Naive B cell (primary cell): ENCODE results near the gene JPH2. TPM values are rescaled to one million over a fixed set of nuclear protein-coding genes. Genes with fewer than 3 reads are reported as not detected.

ENCODE experiments used
- ATAC-seq, 2 donors: fragments of 150-1000 bp; cut with Tn5 transposase; 2 replicates each; pipeline ENCODE4 v1.10.0; 2021; ENCODE audit warnings: low read depth in 2 of 2, mild to moderate bottlenecking in 2 of 2, moderate library complexity in 2 of 2
- DNase-seq: peaks from one replicate; pipeline ENCODE4 v3.0.0; 2022
- H3K27ac Mint-ChIP-seq, 6 donors: one replicate each; pipeline ENCODE4 v1.8.0; 2020 to 2022; ENCODE audit warnings: mild to moderate bottlenecking in 6 of 6, mixed read lengths in 6 of 6, moderate library complexity in 5 of 6, inconsistent platforms in 2 of 6
- H3K27me3 Mint-ChIP-seq, 3 donors: one replicate each; pipeline ENCODE4 v1.8.0; 2021 to 2022; ENCODE audit warnings: mixed read lengths in 3 of 3, mild to moderate bottlenecking in 1 of 3
- H3K36me3 Mint-ChIP-seq, 2 donors: one replicate each; pipeline ENCODE4 v1.8.0; 2020 to 2022; ENCODE audit warnings: mixed read lengths in 2 of 2, inconsistent platforms in 1 of 2, mild to moderate bottlenecking in 1 of 2
- H3K4me1 Mint-ChIP-seq, 3 donors: one replicate each; pipeline ENCODE4 v1.8.0; 2020 to 2022; ENCODE audit warnings: mixed read lengths in 3 of 3, inconsistent platforms in 1 of 3, mild to moderate bottlenecking in 1 of 3, moderate library complexity in 1 of 3
- H3K4me3 Mint-ChIP-seq, 8 donors: one replicate each; pipeline ENCODE4 v1.8.0; 2020 to 2022; ENCODE audit warnings: mild to moderate bottlenecking in 8 of 8, mixed read lengths in 8 of 8, moderate library complexity in 8 of 8, inconsistent platforms in 2 of 8
- H3K9me3 Mint-ChIP-seq, 7 donors: one replicate each; pipeline ENCODE4 v1.8.0; 2020 to 2022; ENCODE audit warnings: mixed read lengths in 7 of 7, mild to moderate bottlenecking in 5 of 7, inconsistent platforms in 2 of 7, moderate library complexity in 1 of 7
- polyA plus RNA-seq, 6 donors: library from polyadenylated mRNA; unstranded; fragments of 300-500 nt; fragmentation: Illumina TruSeq; gene quantifications; one replicate each; pipeline ENCODE4 v1.2.3, GENCODE V29; 2021; ENCODE audit warnings: low read depth in 6 of 6

JPH2 gene
- polyA plus RNA-seq, 6 donors from 2014 or later = not detected

DNA sequence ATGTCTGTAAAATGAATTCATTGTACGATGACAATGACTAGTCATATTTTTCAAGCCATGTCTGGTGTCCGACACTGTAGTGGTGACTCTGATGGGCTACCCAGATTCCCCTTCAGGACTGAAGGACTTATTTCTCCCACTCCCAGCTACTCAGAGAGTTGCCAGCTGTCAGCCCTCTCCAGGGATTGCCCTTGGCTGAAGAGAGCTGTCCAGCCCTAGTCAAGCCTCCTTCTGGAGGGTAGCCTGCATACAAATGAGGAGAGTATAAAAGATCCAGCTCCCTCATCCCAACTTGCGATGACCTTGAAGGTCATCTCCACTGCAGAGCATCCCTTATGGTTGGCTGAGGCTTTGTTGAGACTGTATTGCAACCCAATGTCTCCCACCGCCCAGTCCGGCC is 29.9 kb downstream of the JPH2 start:
- no peak overlapping the region for H3K4me3 Mint-ChIP-seq
- no peak overlapping the region for H3K27ac Mint-ChIP-seq
- no peaks in the 10 kb centered on the region for H3K4me1 Mint-ChIP-seq
- H3K27me3 Mint-ChIP-seq = peaks cover 18 to 36% (median 31%) of the 10 kb centered on the region in 3 donors
- peaks cover 0 to 13% of the 10 kb centered on the region in 2 donors for H3K36me3 Mint-ChIP-seq
- DNase-seq (no peak), ATAC-seq (no peak)
- peaks cover 0 to 11% (median 4%) of the 10 kb centered on the region in 7 donors for H3K9me3 Mint-ChIP-seq

DNA sequence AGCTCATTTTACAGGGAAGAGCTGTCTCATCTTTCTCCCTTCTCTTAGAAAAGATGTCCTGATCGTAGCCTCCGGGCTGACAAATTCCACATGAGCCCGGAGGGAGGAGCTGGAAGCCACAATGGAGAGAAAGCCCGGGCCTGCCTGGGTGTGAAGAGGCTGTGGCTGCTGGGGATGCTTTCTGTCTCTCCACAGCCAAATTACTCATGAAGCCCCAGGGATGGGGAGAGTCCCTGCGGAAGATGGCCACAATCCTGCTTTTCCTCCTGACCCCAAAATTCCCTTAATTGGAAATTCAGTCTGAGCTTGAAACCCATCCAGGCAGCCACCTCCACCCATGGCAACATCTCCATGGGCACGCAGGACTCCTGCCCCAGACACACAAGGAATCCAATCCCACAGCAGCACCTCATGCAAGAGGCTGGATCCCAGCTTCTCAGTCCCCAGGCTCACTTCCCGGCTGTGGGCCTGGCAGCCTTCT is 32.4 kb downstream of the JPH2 start:
- Mint-ChIP-seq H3K36me3 (peaks cover 0 to 13% of the 10 kb centered on the region in 2 donors), H3K27ac (no peak overlapping the region), H3K27me3 (peaks cover 15 to 51% (median 42%) of the 10 kb centered on the region in 3 donors), H3K4me1 (no peaks in the 10 kb centered on the region), H3K9me3 (peaks cover 0 to 15% (median 3%) of the 10 kb centered on the region in 7 donors), H3K4me3 (no peak overlapping the region)
- ATAC-seq (no peak), DNase-seq (no peak)

DNA sequence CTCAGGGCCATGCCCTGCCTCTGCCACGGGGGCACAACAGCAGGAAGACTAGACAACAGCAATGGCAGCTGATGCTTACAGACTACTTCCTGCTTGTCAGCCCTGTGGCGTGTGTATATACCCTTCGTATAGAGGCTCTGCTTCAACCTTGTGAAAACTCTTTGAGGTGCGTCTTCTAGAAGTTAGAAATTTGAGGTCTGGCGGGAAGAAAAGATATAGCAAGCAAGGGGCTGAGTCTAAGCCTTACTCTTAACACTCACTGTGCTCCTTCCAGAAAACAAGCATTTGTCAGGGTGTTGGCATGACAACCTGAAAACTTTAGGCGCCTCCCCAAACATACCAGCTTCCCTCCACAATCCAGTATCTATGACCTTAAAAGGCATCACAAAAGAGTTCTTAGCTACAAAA is 33.3 kb downstream of the JPH2 start:
- Mint-ChIP-seq H3K9me3 (peaks cover 0 to 8% (median 0%) of the 10 kb centered on the region in 7 donors), H3K4me1 (no peaks in the 10 kb centered on the region), H3K4me3 (no peak overlapping the region), H3K27ac (no peak overlapping the region), H3K36me3 (peaks cover 0 to 4% of the 10 kb centered on the region in 2 donors), H3K27me3 (peaks cover 13 to 50% (median 39%) of the 10 kb centered on the region in 3 donors)
- ATAC-seq (no peak), DNase-seq (no peak)

DNA sequence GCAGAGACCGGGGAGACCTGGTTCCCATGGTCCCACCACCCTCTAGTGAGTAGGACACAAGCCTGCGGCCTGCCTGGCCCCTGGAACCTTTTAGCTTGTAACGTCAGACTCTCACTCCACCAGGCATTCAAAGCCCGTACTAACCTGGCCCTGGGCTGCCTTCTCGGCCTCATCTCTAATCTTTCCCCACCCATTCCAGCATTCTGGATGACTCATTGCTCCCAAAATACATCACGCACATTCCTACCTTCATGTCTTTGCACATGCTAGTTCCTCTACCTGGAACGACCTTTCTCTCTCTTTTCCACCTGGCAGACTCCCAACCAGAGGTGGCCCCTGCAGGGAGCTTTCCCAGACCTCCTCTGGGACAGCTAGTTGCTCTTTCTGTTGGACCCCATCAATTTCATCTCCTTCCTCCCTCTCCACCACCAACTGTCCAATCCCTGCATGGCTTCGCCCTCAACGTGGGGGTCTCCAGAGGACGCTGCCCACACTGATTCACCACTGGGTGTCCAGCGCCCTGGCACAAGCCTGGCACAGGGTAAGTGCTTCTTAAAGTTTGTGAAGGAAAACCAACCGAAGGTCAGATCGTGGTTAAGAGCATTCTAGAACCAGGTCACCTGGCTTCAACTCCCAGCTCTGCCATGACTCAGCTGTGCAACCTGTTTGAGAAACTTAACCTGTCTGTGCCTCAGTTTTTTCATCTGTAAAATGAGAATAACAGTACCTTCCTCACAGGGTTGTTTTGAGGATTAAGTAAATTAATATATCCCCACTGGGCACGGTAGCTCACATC is 35.2 kb downstream of the JPH2 start:
- DNase-seq (no peak), ATAC-seq (no peak)
- Mint-ChIP-seq H3K4me3 (peak overlapping the region in 1 of 8 donors; percentile 34), H3K4me1 (no peaks in the 10 kb centered on the region), H3K36me3 (no peaks in the 10 kb centered on the region), H3K27me3 (peaks cover 15 to 34% (median 31%) of the 10 kb centered on the region in 3 donors), H3K9me3 (peaks cover 0 to 4% (median 0%) of the 10 kb centered on the region in 7 donors), H3K27ac (peak overlapping the region in 1 of 6 donors; percentile 61)

DNA sequence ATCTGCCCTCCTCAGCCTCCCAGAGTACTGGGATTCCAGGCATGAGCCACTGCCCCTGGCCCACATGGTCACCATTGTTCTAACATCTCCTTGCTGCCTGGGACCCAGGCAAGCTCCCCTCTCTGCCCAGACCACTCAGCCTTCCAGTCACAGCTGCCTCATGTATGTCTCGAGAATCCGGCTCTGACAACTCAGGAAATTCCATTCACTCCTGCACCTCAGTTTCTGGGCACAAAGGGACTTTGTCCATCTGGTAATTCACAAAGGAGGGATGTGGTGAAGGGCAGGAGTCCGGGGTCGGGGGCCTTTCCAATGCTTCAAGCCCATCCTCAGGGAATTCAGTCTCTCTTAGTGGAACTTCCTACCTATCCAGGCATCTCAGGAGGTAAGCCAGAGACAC is 40.7 kb downstream of the JPH2 start:
- H3K27me3 Mint-ChIP-seq = peaks cover 25 to 45% (median 39%) of the 10 kb centered on the region in 3 donors
- no peaks in the 10 kb centered on the region for H3K36me3 Mint-ChIP-seq
- H3K4me1 Mint-ChIP-seq = no peaks in the 10 kb centered on the region
- no peak overlapping the region for H3K4me3 Mint-ChIP-seq
- H3K9me3 Mint-ChIP-seq = peaks cover 0 to 2% (median 0%) of the 10 kb centered on the region in 7 donors
- peak overlapping the region in 1 of 6 donors; percentile 49 for H3K27ac Mint-ChIP-seq
- DNase-seq (no peak), ATAC-seq (no peak)

DNA sequence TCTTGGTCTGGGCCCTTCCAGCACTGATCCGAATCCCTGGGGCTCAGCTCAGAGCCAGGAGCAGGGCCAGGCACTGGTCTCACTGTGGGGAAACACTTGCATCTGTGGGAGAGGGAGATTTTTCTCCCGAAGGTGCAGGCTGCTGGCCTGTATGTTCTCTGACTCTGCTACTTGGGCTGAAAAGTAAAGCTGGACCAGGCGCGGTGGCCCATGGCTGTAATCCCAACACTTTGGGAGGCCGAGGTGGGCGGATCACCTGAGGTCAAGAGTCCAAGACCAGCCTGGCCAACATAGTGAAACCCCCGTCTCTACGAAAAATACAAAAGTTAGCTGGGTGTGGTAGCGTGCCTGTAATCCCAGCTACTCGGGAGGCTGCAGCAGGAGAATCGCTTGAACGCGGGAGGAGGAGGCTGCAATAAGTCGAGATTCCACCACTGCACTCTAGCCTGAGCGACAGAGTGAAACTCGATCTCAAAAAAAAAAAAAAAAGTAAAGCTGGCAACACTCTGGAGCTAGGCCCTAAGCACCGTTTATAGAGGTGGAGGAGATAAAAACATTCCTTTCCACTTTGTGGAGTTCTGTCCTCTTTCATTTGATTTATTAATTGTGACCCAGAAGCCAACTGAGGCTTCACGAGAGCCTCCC is 41.7 kb downstream of the JPH2 start:
- Mint-ChIP-seq H3K4me3 (no peak overlapping the region), H3K36me3 (no peaks in the 10 kb centered on the region), H3K27me3 (peaks cover 25 to 51% (median 47%) of the 10 kb centered on the region in 3 donors), H3K9me3 (peaks cover 0 to 2% (median 0%) of the 10 kb centered on the region in 7 donors), H3K27ac (no peak overlapping the region), H3K4me1 (no peaks in the 10 kb centered on the region)
- DNase-seq (no peak), ATAC-seq (no peak)

DNA sequence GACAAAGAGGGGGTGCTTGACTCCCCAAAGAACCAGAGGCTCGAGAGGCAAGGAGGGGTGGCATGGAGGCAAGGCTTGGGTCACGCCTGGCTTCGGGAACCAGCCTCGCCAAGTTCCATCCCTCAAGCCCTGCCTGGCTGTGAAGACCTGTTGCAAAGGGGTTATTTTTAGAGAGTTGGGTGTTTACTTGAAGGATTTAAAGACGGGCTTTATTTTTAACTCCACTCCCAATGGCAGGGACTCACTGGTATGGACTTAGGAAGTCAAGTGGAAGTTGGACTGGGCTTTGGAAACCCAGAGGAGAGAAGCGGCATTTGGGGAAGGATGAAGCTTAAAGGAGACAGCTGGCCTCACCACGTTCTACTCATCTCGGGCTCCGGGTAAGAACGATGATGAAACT is 43.1 kb downstream of the JPH2 start:
- DNase-seq = no peak
- no peaks in the 10 kb centered on the region for H3K36me3 Mint-ChIP-seq

DNA sequence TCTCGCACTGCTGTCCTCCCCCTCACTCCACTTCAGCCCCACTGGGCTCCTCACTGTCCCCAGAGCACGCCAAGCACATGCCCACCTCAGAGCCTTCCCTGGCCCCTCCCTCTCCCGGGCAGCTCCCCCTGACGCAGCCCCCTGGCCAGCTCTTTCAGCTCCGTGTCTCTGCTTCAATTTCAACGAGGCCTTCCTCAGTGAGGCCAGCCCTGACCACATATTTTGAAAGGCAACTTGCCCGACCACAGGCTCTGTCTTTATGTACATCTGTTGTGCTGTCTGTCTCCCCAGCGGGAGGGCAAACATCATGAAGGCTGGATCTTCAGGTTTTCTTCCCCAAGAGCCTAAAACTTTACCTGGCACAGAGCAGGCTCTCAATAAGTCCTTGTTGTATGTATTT is 44.6 kb downstream of the JPH2 start:
- no peaks in the 10 kb centered on the region for H3K9me3 Mint-ChIP-seq
- H3K36me3 Mint-ChIP-seq = no peaks in the 10 kb centered on the region
- peaks cover 27 to 60% (median 46%) of the 10 kb centered on the region in 3 donors for H3K27me3 Mint-ChIP-seq
- no peak for DNase-seq
- no peak overlapping the region for H3K27ac Mint-ChIP-seq
- H3K4me3 Mint-ChIP-seq = no peak overlapping the region
- ATAC-seq = no peak
- H3K4me1 Mint-ChIP-seq = no peaks in the 10 kb centered on the region

More for the DNA sequence above, 43.1 kb downstream of the JPH2 start:
- Mint-ChIP-seq H3K27me3 (peaks cover 29 to 49% (median 43%) of the 10 kb centered on the region in 3 donors), H3K27ac (no peak overlapping the region), H3K4me1 (no peaks in the 10 kb centered on the region), H3K4me3 (no peak overlapping the region), H3K9me3 (peaks cover 0 to under 1% (median 0%) of the 10 kb centered on the region in 7 donors)
- no peak for ATAC-seq

DNA sequence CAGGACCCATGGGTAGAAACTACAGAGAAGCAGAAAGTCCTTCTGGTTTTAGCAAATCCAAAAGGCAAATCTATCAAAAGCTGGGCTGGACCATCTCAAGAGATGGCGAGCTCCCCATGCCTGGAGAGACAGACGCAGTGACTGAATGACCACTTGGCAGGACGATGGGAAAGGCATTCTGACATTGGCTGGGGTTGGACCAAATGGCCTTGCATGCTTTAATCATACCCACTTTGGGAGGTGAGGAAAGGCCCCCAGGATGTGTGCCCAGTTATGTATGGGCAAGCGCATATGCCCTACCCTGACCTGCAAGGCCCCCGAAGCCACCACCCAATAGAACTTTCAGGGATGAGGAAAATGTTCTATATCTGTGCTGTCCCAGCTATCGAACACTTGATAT is 45.1 kb downstream of the JPH2 start:
- ATAC-seq = no peak
- Mint-ChIP-seq H3K27me3 (peaks cover 24 to 59% (median 46%) of the 10 kb centered on the region in 3 donors), H3K4me1 (no peaks in the 10 kb centered on the region), H3K4me3 (no peak overlapping the region), H3K9me3 (no peaks in the 10 kb centered on the region), H3K36me3 (no peaks in the 10 kb centered on the region), H3K27ac (no peak overlapping the region)
- DNase-seq = no peak

DNA sequence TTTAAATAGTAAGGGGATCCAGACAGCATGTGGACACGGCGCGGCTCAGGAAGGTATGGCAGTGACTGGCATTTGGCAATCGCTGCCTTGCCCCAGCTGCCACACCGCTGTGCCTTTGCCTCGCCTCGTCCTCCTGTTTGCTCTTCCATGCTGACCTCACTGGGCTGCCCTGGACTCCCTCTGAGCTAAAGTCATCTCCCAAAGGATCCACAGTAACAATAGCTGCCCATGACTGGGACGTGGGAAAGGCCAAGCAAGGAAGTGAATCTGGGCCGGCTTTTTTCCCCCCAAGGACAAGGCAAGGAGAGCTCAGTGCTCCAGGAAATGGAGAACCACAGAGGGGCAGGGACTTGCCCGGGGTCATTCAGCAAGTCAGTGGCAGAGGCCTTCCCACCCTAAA is 48.1 kb downstream of the JPH2 start:
- Mint-ChIP-seq H3K9me3 (no peaks in the 10 kb centered on the region), H3K36me3 (no peaks in the 10 kb centered on the region), H3K4me1 (no peaks in the 10 kb centered on the region), H3K4me3 (no peak overlapping the region), H3K27me3 (peaks cover 34 to 47% (median 42%) of the 10 kb centered on the region in 3 donors), H3K27ac (no peak overlapping the region)
- DNase-seq = no peak
- ATAC-seq = no peak

DNA sequence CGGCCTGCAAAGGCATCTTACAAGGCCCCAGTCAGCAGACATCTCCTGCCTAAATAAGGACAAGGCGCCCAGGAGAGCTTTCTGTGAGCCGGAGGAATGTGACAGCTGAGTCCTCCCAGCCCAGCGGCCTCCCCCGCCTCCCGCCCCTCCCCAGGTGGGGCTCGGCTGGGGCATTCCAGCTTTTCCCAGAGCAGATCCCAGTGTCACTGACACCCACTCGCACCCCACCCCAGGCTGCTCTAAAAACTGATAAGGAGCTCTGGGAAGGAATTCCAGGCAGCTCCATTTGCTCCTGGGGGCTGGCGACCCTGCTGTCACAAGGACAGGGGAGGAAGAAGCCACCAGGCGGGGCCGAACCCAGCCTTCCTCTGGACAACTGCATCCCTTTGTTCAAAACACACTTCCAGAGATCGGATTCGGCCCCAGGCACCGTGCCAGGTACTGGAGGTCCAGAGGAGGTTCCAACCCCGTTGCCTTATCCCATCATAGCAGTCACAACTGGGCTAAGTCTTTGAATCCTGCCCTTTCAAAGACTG is 49.7 kb downstream of the JPH2 start:
- no peaks in the 10 kb centered on the region for H3K9me3 Mint-ChIP-seq
- H3K27ac Mint-ChIP-seq = no peak overlapping the region
- no peak overlapping the region for H3K4me3 Mint-ChIP-seq
- H3K36me3 Mint-ChIP-seq = no peaks in the 10 kb centered on the region
- ATAC-seq = no peak
- DNase-seq = no peak
- no peaks in the 10 kb centered on the region for H3K4me1 Mint-ChIP-seq
- peaks cover 25 to 32% (median 32%) of the 10 kb centered on the region in 3 donors for H3K27me3 Mint-ChIP-seq

DNA sequence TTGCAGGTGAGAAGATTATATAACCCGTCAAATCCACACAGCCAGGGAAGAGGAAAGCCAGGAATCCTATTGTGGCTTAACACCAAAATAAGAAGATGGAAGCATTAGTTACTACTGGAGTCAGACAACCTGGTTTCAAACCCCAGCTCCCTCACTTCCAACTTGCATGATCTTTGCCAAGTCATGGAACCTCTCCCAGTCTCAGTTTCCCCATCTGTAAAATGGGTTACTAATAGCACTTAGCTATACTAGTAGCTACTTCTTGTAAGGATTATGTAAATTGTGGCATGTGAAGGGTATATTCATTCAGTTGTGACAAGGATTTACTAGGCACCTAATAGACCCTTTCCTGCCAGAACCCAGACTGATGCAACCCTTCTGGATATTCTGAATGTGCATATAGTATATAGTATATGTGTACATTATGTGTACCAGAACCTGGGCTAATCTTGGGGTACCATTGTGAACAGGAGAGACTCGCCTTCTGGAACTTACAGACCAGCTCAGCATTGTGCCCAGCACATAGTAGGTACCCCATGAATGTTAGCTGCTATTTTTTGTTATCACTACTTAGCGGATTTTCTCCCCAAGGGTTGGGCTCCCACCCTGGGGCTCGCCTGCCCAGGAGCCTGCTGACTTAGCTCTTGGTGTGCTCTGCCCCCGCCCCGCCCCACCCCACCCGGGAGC is 50.3 kb downstream of the JPH2 start:
- no peak overlapping the region for H3K4me3 Mint-ChIP-seq
- H3K27ac Mint-ChIP-seq = no peak overlapping the region
- H3K9me3 Mint-ChIP-seq = peaks cover 0 to 2% (median 0%) of the 10 kb centered on the region in 7 donors
- no peaks in the 10 kb centered on the region for H3K36me3 Mint-ChIP-seq
- DNase-seq (no peak), ATAC-seq (no peak)
- no peaks in the 10 kb centered on the region for H3K4me1 Mint-ChIP-seq
- peaks cover 23 to 32% (median 28%) of the 10 kb centered on the region in 3 donors for H3K27me3 Mint-ChIP-seq
